Sigmoid colon (tissue), 7 donors: ENCODE measurements around the gene PPP1R12B. TPM values are rescaled to one million over a fixed set of nuclear protein-coding genes. Genes with fewer than 3 reads are reported as not detected.
"Not testable (repeated sequence)": the region's sequence is repeated elsewhere in the genome, so short reads cannot be mapped to it uniquely, and the experiment has no call there.

Experiments used
- DNase-seq: peaks from one replicate; pipeline ENCODE4 v3.0.0-alpha.2; 2019
- H3K27ac ChIP-seq, 4 donors: fragments of 200-600 bp; sonication (generic); one replicate each; pipeline ENCODE4 v1.5.1; 2016 to 2019; ENCODE audit warnings: mild to moderate bottlenecking in 1 of 4
- H3K27me3 ChIP-seq, 3 donors: fragments of 200-600 bp; sonication (generic); one replicate each; pipeline ENCODE4 v1.5.1; 2019; ENCODE audit warnings: mild to moderate bottlenecking in 1 of 3
- H3K36me3 ChIP-seq, 4 donors: fragments of 200-600 bp; sonication (generic); one replicate each; pipeline ENCODE4 v1.5.1; 2016 to 2019
- H3K4me1 ChIP-seq, 4 donors: fragments of 200-600 bp; sonication (generic); one replicate each; pipeline ENCODE4 v1.5.1; 2017 to 2019
- H3K4me3 ChIP-seq, 4 donors: fragments of 200-600 bp; sonication (generic); one replicate each; pipeline ENCODE4 v1.5.1; 2017 to 2019; ENCODE audit warnings: mild to moderate bottlenecking in 2 of 4, moderate library complexity in 1 of 4
- H3K9me3 ChIP-seq, 4 donors: fragments of 200-600 bp in 3 of 4; sonication (generic) in 3 of 4; one replicate each; pipeline versions ENCODE4 v1.5.1 to v1.6.1; 2013 to 2019
- CTCF ChIP-seq, 4 experiments: fragments of 450-650 bp in 3 of 4; fragments of 200-600 bp in 1 of 4; IDR thresholded peaks; one replicate each; pipeline ENCODE4 v1.5.1; 2016 to 2019; ENCODE audit warnings: antibody characterized with exemption in 4 of 4, mild to moderate bottlenecking in 3 of 4, moderate library complexity in 2 of 4
- EP300 ChIP-seq, 4 donors: sonication (generic); formaldehyde crosslinking; IDR thresholded peaks; one replicate each; pipeline ENCODE4 v1.6.1; 2017; ENCODE audit warnings: antibody characterized with exemption in 4 of 4
- POLR2A ChIP-seq, 2 donors: fragments of 450-650 bp; IDR thresholded peaks; one replicate each; pipeline ENCODE4 v1.6.1; 2016; ENCODE audit warnings: antibody characterized with exemption in 2 of 2, mild to moderate bottlenecking in 2 of 2, moderate library complexity in 2 of 2
- POLR2AphosphoS5 ChIP-seq, 4 donors: sonication (generic); formaldehyde crosslinking; IDR thresholded peaks; one replicate each; pipeline ENCODE4 v1.6.1; 2017; ENCODE audit warnings: antibody characterized with exemption in 4 of 4
- WGBS, 2 donors: extraction: QIAGEN DNeasy Blood & Tissue Kit; methylation state at CpG; one replicate each; pipeline ENCODE4 v1.1.7; 2013; 5-methylcytosine and 5-hydroxymethylcytosine counted together
- intact Hi-C: fragments of 100-400 bp; cut with DNase I; formaldehyde crosslinking; loops from one replicate; pipeline ENCODE4 v1.15.1; 2023
- polyA plus RNA-seq, 3 donors: library from polyadenylated mRNA; stranded (reverse); fragments of 200-250 nt; gene quantifications; one replicate each; pipeline ENCODE4 v1.2.3, GENCODE V29; 2013
- small RNA-seq, 3 donors: library from RNA; depleted of rRNA; stranded (forward); fragments of <200 nt; gene quantifications; one replicate each; pipeline ENCODE3, GENCODE V24; 2016
- total RNA-seq, 4 donors: library from RNA; depleted of rRNA; stranded (reverse); fragments of >200 nt; gene quantifications; one replicate each; pipeline ENCODE4 v1.1.0, GENCODE V29; 2016
- donor health status: healthy with polysubstance abuse.
- donor health status: Bipolar disorder and iron deficiency.
- donor health status: healthy.

PPP1R12B gene
- total and polyA plus RNA-seq, 7 donors, result 5.3 to 995 (median 493) TPM

- Histone ChIP-seq H3K4me3 (no peak overlapping the region), H3K9me3 (no peaks in the 10 kb centered on the region), H3K27ac (no peak overlapping the region), H3K4me1 (peaks cover 0 to 12% (median 9%) of the 10 kb centered on the region in 4 donors), H3K27me3 (peaks cover 17 to 44% (median 27%) of the 10 kb centered on the region in 3 donors), H3K36me3 (no peaks in the 10 kb centered on the region)
- WGBS, 2 donors, result 24 to 66% methylated on average over 7 of the region's 7 CpGs
- intact Hi-C loops, result no loop called here
- TF ChIP-seq EP300 (IDR thresholded peaks at IDR 0.05) (no peak), POLR2A (IDR thresholded peaks at IDR 0.05) (no peak), CTCF (IDR thresholded peaks at IDR 0.05) (no peak), POLR2AphosphoS5 (IDR thresholded peaks at IDR 0.05) (no peak)
- no peak for DNase-seq
Observed at GRCh38 chr1:202638019-202638700, 289.7 kb downstream of the PPP1R12B start.

GRCh38 chr1:202638701-202639305 lies 290.3 kb downstream of the PPP1R12B start:
- H3K36me3 ChIP-seq, H3K9me3 ChIP-seq, H3K27ac ChIP-seq, DNase-seq, H3K4me3 ChIP-seq, intact Hi-C loops: not testable (repeated sequence)
- WGBS, 2 donors, result 16 to 62% methylated on average over 9 of the region's 9 CpGs
- Histone ChIP-seq H3K27me3 (peaks cover 21 to 50% (median 33%) of the 10 kb centered on the region in 3 donors), H3K4me1 (peaks cover 0 to 18% (median 15%) of the 10 kb centered on the region in 4 donors)

- no peak for DNase-seq
- WGBS, 2 donors, result 84 to 87% methylated on average over 9 of the region's 9 CpGs
- TF ChIP-seq POLR2AphosphoS5 (IDR thresholded peaks at IDR 0.05) (no peak), POLR2A (IDR thresholded peaks at IDR 0.05) (no peak), CTCF (IDR thresholded peaks at IDR 0.05) (no peak), EP300 (IDR thresholded peaks at IDR 0.05) (no peak)
- Histone ChIP-seq H3K4me3 (no peak overlapping the region), H3K9me3 (no peaks in the 10 kb centered on the region), H3K27me3 (peaks cover 28 to 57% (median 39%) of the 10 kb centered on the region in 3 donors), H3K27ac (no peak overlapping the region), H3K36me3 (no peaks in the 10 kb centered on the region), H3K4me1 (peaks cover 0 to 24% (median 21%) of the 10 kb centered on the region in 4 donors)
- intact Hi-C loops, result no loop called here
Observed at GRCh38 chr1:202639500-202639899, 291.0 kb downstream of the PPP1R12B start.

GRCh38 chr1:202642212-202642611 lies 293.7 kb downstream of the PPP1R12B start:
- 32 to 44% methylated on average over 20 of the region's 20 CpGs for WGBS, 2 donors

More at GRCh38 chr1:202642212-202642611, 293.7 kb downstream of the PPP1R12B start:
- TF ChIP-seq POLR2AphosphoS5 (IDR thresholded peaks at IDR 0.05) (no peak), CTCF (IDR thresholded peaks at IDR 0.05) (no peak), POLR2A (IDR thresholded peaks at IDR 0.05) (no peak), EP300 (IDR thresholded peaks at IDR 0.05) (no peak)
- Histone ChIP-seq H3K27me3 (peaks cover 28 to 78% (median 51%) of the 10 kb centered on the region in 3 donors), H3K4me3 (peak overlapping the region in 2 of 4 donors; percentile 34 to 48), H3K27ac (no peak overlapping the region), H3K9me3 (no peaks in the 10 kb centered on the region), H3K36me3 (no peaks in the 10 kb centered on the region), H3K4me1 (peaks cover 0 to 24% (median 22%) of the 10 kb centered on the region in 4 donors)
- intact Hi-C loops, result no loop called here
- no peak for DNase-seq

Small RNA genes lying within 50 kb of the gene (small RNA-seq; reads per million reads assigned to genes)
- gene AC099336.2, result 0 reads per million in 3 donors
- 0 reads per million in 3 donors for gene RF00156
- gene RNU6-89P, result 0 reads per million in 3 donors

Other genes with a start within 250 kb of the PPP1R12B start
- under 1 TPM; under 0.01 to 0.36 (median 0.27) TPM for gene GPR37L1, start 225.8 kb upstream of the PPP1R12B start, total RNA-seq
- 1 to 10 TPM in 1 of 3 donors, under 1 TPM in 1, not detected in 1; 0.92 to 1.8 TPM for gene GPR37L1, start 225.8 kb upstream of the PPP1R12B start, polyA plus RNA-seq
- gene ARL8A, start 204.0 kb upstream of the PPP1R12B start, total RNA-seq, result 10 to 100 TPM; 21.6 to 29.0 (median 25.2) TPM
- 10 to 100 TPM; 13.8 to 22.4 (median 15.7) TPM for gene ARL8A, start 204.0 kb upstream of the PPP1R12B start, polyA plus RNA-seq
- gene PTPN7, start 188.1 kb upstream of the PPP1R12B start, total RNA-seq, result 1 to 10 TPM in 2 of 4 donors, under 1 TPM in 1, not detected in 1; 0.71 to 6.2 (median 3.0) TPM
- 10 to 100 TPM in 1 of 3 donors, 1 to 10 TPM in 2; 2.3 to 18.2 (median 6.0) TPM for gene PTPN7, start 188.1 kb upstream of the PPP1R12B start, polyA plus RNA-seq
- under 1 TPM in 2 of 4 donors, not detected in 2; 0.14 to 0.28 TPM for gene LGR6, start 154.9 kb upstream of the PPP1R12B start, total RNA-seq
- gene LGR6, start 154.9 kb upstream of the PPP1R12B start, polyA plus RNA-seq, result 1 to 10 TPM in 1 of 3 donors, not detected in 2; 1.0 TPM
- 1 to 10 TPM; 2.5 to 6.4 (median 4.1) TPM for gene UBE2T, start 6.8 kb upstream of the PPP1R12B start, total RNA-seq
- gene UBE2T, start 6.8 kb upstream of the PPP1R12B start, polyA plus RNA-seq, result 10 to 100 TPM; 12.6 to 37.6 (median 23.1) TPM